ENCODE results near the gene PDGFC.
"Not testable (repeated sequence)": the region's sequence is repeated elsewhere in the genome, so short reads cannot be mapped to it uniquely, and the experiment has no call there.

The PDGFC gene

GRCh38 chr4:156950948-156951347 is 20.7 kb downstream of the PDGFC start:
- no peak for DNase-seq (ENCODE audit: low spot score)

DNA sequence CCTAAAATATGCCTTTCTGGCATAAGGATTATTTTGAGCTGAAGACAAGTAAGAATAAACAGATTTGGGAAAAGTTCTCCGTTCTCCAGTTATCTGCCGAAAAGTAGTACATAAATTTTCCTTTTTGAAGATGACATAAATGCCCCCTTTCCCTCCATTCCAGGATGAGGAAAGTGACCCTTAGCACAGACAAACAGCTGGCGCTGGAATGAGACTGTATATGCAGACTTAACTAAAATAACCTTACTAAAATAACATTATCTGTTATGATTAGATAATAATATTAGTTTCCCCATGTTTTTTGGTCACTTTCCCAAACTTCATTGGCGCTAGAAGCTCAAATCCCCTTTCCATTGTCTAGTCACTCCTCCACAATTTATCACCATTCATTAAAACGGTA is 21.5 kb downstream of the PDGFC start:
- no peak for DNase-seq (ENCODE audit: low spot score)

GRCh38 chr4:156949373-156949814 is 22.2 kb downstream of the PDGFC start:
- no peak for DNase-seq (ENCODE audit: low spot score)

GRCh38 chr4:156948738-156949137 is 22.9 kb downstream of the PDGFC start:
- DNase-seq (ENCODE audit: low spot score), result no peak

GRCh38 chr4:156948133-156948532 is 23.5 kb downstream of the PDGFC start:
- DNase-seq (ENCODE audit: low spot score), result no peak

DNA sequence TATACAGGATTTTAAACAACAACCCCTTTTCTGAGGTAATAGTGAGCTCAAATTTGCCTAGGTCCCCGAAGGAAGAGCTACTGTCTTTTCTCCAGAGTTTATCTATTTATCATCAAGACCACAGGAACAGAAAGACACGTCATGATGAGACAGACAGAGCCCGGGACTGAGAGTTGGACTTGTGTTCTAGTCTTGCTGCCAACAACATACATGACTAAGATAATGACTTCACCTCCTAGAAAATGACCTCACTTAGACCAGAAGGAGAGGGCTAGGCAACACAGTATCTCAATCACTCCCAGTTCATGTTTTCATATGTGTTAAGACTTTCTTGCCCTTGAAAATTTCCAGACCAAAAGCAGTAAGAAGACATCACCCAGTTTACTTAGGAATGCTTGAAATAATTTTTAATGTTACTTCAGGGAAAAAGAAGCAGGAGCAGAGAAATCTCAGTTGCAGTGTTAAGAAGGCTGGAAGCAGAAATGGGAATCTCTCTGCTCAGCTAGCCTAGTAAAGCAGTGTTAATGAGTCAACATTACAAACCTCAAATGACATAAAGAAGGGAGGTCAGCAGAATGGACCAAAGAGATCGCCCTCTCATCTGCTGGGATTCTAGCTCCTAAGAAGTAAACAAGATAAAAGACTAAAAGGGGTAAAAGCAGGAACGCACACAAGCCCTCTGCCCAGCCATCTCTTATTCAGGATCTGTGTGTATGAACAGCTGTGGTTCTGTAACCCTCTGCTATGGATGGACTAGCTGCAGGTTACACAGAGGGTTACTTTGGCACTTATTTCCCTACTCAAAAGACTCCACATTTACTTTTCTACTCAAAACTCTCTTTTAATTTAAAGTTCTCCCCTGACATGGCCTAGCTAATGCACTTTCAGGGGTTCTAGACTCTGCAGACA is 24.8 kb downstream of the PDGFC start:
- peak; percentile 19 for DNase-seq (ENCODE audit: low spot score)

DNA sequence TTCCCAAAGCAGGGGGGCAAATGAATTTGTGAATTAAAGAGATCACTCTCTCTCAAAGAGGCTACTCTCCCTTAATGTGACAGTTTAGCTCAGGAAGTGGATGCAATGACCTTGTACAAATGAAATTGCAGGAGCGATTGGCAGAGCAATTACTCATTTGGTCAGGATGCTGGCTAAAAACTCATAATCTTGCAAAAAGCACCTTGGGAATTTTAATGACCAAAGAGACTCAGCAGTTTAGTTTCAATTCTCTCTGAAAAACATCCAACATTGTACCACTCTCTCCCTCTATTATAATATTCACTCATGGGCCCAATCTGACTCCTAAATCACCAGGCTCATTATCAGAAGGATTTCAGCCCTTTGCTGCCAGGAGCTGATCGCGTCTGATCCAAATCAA is 26.1 kb downstream of the PDGFC start:
- DNase-seq (ENCODE audit: low spot score), result no peak

DNA sequence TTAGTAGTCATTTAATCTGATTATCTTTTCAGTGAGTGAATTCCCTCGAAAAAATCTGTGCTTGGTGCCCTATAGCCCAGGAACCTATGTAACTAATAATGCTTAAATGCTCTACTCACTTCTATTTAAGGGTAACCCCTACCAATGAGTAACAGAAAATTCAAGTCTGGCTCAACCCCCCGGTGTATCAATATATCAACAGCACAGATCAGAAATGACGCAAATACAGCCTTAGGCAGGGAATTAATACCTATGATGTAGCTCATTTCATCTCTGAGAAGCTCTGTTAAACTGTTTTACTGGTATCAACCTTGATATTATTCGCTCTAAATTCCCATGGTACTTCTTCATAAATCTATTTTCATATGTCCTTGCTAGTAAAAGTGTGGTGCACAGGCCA is 28.6 kb downstream of the PDGFC start:
- no peak for DNase-seq (ENCODE audit: low spot score)

DNA sequence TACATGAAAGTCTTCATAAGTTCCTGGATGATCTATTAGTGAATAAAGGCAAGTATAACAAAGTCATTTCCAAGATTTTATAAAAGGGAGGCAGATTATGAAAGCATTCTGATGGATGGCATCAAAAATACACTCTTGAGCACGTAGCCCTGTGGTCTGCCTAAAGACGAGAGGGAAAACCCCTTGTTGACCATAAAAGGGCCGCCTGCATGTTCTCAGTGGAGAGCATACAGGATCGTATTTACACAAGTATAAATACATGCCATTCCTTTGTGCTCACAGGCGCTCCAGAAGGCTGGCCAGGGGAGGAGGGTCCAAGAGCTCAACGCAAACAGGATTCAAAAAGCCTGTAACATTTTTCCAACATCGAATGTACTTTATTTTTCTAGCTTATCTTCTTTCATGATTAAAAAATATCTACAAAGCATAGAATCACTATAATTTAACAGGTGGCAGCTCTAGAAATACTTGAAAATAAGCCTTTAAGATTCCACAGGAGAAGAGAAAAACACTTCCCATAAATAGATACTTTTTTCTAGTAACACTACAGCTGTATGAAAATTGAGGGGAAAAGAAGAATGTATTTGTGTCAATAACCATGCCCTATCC is 29.6 kb downstream of the PDGFC start:
- DNase-seq (ENCODE audit: low spot score), result peak; percentile 24

DNA sequence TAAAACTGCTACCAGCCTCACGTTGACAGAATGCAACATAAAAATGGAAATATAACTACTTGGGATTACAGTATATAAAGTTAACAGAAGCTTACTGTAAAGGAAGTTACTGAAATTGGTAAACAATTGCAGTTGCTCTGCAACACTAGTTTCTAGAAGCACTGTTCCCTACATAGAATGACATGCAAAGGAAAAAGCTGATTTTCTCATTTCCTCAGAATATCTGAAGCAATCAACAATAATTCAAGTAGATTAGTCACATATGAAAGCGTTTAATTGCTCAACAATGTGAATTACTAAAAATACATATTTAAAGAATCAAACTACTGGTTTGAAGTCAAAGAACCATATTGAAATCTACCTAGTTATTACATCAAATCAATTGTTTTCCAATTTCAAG is 31.8 kb downstream of the PDGFC start:
- DNase-seq (ENCODE audit: low spot score), result no peak

DNA sequence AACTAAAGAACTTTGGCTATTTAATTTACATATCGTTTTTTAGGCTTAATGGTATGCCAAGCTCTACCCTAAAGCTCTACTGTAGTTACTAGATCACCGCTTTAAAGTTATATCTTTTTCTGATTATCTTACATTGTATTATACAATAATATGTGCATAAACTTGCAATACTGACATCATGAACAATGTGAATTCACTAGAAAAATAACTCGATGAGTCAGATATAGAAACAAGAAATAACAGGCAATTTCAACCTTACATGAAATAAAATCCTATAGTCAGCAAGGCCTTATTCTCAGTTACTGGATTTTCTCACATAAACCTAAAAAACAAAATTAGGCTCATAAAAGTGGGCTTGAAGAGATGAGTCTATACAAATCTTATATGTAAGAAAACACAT is 32.5 kb downstream of the PDGFC start:
- DNase-seq (ENCODE audit: low spot score), result no peak

DNA sequence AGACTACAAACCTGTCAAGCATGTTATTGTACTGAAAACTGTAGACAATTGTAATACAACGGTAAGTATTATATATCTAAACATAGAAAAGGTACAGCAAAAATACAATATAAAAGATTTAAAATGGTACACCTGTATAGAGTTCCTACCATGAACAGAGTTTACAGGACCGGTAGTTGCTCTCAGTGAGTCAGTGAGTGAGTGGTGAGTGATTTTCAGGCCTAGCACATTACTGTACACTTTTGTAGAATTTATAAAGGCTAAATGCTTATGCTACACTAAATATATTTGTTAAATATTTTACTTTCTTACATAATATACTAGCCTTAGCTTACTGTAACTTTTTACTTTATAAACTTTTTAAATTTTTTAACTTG is 37.4 kb downstream of the PDGFC start:
- DNase-seq (ENCODE audit: low spot score), result no peak

GRCh38 chr4:156933633-156934258 is 37.9 kb downstream of the PDGFC start:
- no peak for DNase-seq (ENCODE audit: low spot score)

GRCh38 chr4:156932360-156932759 is 39.2 kb downstream of the PDGFC start:
- DNase-seq (ENCODE audit: low spot score), result not testable (repeated sequence)

DNA sequence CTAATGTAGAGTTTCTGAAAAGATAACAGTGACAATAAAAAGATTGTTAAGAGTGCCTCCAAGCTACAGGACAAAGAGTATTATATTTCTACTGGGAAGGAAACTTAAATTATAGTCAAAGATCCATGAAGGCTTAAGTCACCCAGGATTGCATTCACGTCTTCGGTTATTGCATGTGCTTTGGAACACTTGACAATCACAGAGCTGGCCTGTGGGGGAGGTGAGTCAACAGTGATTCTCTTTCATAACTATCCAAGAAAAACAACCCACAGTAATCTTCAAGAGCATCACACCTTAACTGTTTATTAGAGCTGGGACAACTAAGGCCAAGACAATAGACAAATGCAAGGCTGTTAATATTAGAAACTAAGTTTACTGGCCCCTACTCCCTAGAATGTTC is 40.3 kb downstream of the PDGFC start:
- peak; percentile 1 for DNase-seq (ENCODE audit: low spot score)

DNA sequence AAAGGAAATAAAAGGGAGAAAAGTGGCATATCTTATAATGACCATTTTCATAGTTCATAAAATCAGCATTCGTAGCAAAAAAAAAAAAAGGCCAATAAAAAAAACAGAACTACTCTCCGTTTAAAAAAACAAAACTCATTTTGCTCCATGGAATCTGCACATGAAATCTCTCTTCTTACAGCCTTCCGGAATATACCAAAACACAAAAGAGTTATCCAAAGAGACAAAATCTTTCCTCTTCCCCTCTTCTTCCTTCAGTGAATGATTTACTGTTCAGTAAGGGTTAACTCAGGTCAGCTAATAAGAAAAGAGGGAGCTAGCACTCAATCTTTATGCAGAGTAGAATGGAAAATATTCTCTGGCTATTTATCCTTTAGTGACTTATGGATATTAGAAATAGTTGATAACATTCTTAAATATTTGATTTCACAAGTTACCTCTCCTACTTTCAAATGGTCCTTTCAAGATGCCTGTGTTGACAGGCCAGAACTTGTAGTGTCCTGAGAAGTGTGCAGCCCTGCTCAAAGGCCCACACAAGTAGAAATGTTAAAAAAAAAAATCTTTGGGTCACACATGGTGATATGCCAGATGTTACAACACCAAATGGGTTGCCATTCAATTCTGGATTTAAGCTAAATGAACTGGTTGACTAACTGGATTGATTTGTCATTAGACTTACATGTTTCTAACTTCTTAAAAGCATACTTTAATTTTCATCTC is 42.1 kb downstream of the PDGFC start:
- DNase-seq (ENCODE audit: low spot score), result no peak

- no peak for DNase-seq (ENCODE audit: low spot score)
Observed at GRCh38 chr4:156924774-156925315, 46.8 kb downstream of the PDGFC start.

DNA sequence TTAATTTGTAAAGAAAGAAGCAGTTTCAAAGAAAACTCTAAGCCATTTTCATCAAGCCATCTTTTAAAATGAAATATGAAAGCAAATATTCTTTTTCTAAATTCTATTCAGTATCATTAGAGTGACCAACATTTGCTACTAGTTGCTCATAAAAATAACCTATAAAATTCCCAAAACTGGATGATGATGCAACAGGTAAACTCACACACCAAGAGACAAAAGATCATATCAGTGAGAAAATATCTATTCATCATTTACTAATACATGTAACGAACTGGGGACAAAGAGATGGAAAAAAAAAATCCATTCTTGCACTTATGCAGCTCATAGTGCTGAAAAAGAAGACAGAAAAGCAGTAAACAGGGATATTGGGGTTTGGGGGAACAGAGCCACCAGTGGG is 48.1 kb downstream of the PDGFC start:
- no peak for DNase-seq (ENCODE audit: low spot score)

DNA sequence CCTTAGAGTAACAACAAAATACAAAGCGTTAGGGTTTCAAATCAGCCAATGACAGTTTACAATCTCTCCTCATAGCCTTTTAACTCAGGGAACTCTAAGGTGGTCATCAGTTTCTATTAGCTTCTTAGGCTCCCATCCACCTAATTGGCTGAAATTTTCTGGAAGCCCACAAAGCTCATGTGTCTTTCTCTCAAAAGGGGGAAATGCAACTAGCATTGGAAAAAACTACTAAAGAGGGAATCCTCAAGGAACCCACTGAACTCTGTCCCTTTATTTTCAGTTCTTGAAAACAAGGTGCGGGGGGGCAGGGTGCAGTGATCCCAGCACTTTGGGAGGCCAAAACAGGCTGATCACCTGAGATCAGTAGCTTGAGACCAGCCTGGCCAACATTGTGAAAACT is 56.4 kb downstream of the PDGFC start:
- no peak for DNase-seq (ENCODE audit: low spot score)

DNA sequence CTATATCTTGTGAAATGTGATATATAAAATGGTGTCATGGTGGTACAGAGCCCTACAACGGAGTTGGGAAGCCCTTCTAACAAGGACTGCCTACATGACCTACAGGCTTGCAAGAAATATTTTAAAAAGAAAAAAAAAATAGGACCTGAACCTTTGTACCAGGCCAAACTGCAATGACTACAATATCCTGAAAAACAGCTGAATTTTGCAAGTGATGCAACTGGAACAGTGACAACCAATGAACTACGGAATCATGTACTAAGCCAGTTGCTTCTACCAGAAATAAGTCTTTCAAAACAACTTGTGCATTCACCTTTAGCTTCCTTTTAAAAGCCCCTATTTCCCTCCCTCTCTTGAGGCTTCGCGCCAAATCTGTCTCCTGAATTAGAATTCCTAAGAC is 58.4 kb downstream of the PDGFC start:
- no peak for DNase-seq (ENCODE audit: low spot score)

GRCh38 chr4:156909010-156909409 is 62.6 kb downstream of the PDGFC start:
- no peak for DNase-seq (ENCODE audit: low spot score)

DNA sequence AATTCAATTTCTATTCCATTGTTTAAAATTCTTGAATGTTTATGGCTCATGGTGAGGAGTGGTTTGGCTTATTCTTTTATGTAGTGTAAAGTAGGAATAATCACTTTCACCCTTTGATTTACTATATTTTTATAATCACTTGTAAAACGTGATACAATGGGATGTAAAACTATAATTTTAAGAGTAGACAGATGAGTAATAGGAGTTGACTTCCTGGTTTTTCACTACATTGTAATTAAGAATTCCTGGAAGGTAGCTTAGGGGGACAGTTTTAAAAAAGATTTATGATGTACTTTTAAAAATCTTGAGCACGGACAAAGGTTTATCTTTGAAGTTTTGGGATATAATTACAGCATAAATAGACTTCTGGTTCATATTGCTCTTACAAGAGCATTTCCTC is 65.3 kb downstream of the PDGFC start:
- DNase-seq (ENCODE audit: low spot score), result no peak

All from hepatic stellate cell (primary cell).